GM10847 (cell line): ENCODE results near the gene OSBPL10.

Experiments
- POLR2A ChIP-seq: IDR thresholded peaks from 2 replicates; pipeline ENCODE4 v1.6.1; 2011; ENCODE audit not compliant: insufficient read length; ENCODE audit errors: extremely low read depth

The OSBPL10 gene

GRCh38 chr3:31704156-31704555, 276.9 kb downstream of the OSBPL10 start:
- TF ChIP-seq POLR2A = no peak

DNA sequence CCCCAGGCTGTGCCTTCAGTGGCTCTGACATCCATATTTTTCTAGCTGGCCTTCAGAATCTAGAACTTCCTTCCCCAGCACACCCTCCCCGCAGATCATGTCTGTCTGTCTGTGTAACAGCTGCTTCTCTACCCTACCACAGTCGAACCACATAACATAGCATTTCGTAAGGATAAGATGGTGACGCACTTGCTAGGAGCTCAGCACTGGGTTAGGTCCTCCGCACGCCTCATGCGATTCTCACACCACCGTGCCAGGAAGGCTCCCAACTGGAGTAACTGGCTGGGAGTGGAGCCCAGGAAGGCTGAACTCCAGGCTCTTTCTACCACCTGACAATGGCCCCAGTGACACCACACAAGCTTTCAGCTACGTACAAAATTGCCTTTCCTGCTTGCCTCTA, 279.8 kb downstream of the OSBPL10 start:
- TF ChIP-seq POLR2A = no peak

- no peak for TF ChIP-seq POLR2A
Measured at GRCh38 chr3:31699309-31699953, 281.6 kb downstream of the OSBPL10 start.

- TF ChIP-seq POLR2A = no peak
Measured at GRCh38 chr3:31696815-31697548, 284.1 kb downstream of the OSBPL10 start.

DNA sequence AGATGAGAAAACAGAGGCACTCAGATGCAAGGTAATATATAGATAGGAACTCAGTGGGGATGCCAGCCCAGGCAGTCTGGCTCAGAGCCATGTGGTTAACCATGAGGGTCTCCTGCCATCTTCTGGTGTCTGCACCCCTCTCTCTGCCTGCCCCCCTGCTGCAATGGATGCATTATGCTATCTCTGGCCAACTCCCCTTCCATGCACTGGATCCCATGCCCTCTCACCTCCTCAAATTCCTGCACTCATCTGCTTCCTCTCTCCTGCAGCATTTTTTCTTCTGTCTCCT, 285.1 kb downstream of the OSBPL10 start:
- TF ChIP-seq POLR2A = no peak

- no peak for TF ChIP-seq POLR2A
Measured at GRCh38 chr3:31695280-31696008, 285.6 kb downstream of the OSBPL10 start.

DNA sequence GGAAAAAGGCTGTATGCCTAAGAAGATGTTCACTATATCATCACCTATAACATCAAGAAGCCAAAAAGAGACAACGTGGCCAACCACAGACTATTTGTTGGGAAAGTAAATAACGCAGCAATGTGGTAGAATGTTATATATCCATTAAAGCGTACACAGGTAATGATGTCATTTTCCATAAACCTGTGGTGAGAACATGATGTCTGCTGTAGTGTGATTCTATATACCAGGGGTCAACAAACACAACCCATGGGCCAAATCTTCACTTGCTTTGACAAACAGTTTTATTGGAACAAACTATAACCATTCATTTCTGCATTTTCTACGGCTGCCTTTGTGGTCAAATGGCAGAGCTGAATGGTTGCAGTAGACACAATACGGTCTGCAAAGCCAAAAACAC, 287.7 kb downstream of the OSBPL10 start:
- no peak for TF ChIP-seq POLR2A

DNA sequence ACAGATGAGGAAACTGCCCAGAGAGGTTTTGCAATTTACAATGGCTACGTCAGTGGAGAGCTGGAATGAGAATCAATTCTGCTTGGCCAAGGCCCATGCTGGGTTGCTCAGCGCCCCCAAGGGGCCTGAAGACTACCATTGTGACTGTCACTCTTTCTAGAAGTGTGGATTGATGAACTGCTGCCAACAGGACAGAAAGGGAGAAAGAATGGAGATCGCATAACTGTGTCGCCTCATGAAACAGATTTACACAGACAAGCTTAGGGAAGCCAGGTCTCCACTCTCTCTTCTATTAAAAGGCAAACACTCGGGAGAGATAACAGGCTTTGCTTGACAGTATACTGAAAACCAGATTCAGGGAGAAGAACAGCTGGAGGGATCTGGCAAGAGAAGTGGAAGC, 288.3 kb downstream of the OSBPL10 start:
- TF ChIP-seq POLR2A = no peak

DNA sequence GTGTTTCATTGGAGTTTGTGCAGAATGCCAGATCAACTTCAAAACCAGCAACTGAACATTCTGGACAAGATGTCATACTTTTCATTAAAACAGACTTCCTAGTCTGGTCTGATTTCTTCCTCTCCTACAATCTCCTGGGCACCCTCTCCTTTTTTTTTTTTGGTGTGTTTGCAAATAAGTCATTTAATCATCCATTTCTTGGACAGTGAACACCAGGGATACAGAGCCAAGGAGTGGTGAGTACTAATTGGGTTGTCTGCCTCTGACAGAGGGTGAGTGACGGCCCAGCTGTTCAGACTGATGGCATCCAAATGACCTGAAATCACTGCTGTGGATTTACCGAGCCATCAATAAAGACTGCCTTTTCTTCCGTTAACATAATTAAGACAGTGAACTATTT, 290.3 kb downstream of the OSBPL10 start:
- no peak for TF ChIP-seq POLR2A

DNA sequence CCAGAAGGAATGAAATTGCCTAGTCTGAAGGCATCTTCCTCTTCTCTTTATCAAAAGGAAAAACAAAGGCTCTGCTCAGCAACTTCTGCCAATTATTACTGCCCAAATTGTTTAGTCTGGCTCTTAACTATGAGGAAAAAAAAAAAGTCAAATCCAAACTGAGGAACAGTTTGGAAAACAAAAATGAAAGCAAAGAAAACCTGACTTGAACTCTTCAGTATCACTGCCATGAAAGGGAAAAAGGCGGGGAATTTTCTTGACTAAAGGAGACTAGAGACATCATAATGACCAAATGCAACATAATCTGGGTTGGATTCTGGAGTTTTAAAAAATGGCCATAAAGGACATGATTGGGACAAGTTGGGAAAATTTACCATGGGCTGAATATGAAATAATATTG, 292.1 kb downstream of the OSBPL10 start:
- TF ChIP-seq POLR2A = no peak

DNA sequence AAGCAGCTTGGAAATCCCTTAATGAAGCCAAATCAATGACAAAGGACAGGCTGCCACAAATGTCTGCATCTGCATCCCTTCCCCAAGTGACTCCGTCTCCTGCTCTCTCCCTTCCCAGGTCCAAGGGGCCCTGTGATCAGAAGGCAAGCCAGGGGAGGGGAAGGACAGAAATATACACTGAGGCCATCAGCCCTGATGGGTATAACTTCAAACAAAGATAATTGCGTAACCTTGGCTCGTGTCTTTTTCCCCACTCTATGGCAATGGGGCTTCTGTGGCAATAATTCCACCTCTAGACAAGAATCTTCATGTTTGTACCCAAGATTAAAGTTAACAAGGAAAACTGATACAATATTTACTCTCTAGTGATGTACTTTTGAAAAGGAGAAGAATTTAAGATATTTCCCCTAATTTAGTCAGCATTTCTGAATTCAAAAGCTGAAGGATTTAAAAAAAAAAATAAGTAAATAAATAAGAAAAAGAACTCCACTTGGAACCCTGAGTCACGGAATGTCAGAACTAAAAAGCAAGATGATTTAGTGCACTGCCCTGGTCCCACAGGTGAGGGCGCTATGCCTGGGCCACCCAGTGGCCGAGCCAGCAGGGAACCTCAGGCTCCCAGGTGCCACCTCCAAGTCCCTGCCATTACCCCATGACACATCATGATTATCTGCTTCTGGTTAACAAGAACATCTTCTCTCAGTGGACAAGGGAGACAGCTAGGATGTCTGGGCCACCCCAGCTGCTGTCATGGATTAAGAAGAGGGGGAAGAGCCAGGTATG, 293.9 kb downstream of the OSBPL10 start:
- no peak for TF ChIP-seq POLR2A

- no peak for TF ChIP-seq POLR2A
Measured at GRCh38 chr3:31680072-31680870, 300.8 kb downstream of the OSBPL10 start.

- TF ChIP-seq POLR2A = no peak
Measured at GRCh38 chr3:31676556-31676955, 304.5 kb downstream of the OSBPL10 start.

DNA sequence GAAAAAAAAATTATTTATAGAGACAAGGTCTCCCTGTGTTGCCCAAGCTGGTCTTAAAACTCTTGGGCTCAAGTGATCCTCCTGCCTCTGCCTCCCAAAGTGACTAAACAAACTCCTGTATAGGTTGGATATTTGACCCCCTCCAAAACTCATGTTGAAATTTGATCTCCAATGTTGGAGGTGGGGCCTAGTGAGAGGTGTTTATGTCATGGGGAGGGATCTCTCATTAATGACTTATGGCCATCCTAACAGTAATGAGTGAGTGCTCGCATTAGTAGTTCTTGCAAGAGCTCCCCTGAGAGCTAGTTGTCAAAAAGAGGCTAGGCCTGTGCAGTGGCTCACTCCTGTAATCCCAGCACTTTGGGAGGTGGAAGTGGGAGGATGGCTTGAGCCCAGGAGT, 307.1 kb downstream of the OSBPL10 start:
- TF ChIP-seq POLR2A = no peak

DNA sequence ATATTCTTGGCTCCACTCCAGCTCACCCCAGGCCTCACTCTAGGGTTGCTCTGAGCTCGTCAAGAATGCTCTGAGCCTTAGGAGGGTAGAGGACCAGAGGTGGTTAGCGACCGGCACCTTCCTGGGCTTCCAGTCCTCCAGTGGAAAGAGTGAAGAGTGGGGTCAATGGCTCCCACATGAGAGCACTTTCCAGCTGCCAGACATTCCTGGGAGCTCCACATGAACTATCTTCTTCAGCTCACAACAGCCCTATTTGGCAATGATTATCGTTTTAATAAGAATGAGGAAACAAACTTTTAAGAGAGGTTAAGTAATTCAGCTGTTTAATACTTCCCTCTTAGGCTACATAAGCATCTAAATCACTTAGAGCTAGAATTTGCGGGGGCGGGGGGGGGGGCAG, 309.1 kb downstream of the OSBPL10 start:
- no peak for TF ChIP-seq POLR2A
